GM19043 (cell line): ENCODE measurements around the gene CABP7.

Source experiments
- ATAC-seq: cut with Tn5 transposase; IDR thresholded peaks from one replicate; pipeline ENCODE4 v1.9.1; 2021; ENCODE audit warnings: low read depth; ENCODE audit not compliant: unreplicated experiment

CABP7 gene

DNA sequence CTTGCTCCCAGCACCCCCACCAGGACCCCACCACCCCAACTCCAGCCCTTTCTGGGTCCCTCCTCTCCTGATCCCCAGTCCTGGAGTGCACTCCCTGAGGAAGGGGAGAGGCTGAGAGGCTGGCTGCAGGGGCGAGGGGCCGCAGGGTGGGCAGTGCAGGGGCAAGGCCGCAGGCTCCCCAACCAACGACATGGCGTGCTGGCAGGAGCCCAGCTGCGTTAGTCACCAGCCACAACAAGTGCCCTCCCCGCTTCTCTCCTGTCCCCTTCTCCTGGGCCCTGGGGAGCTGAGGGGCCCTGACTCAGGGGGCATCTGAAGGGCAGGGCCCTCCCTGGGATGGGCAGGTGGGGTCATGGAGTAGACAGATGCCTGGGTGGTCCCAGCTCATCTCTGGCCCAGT lies 2.3 kb downstream of the CABP7 start:
- no peak for ATAC-seq

- no peak for ATAC-seq
These were observed 2.8 kb downstream of the CABP7 start for GRCh38 chr22:29722587-29722986.

DNA sequence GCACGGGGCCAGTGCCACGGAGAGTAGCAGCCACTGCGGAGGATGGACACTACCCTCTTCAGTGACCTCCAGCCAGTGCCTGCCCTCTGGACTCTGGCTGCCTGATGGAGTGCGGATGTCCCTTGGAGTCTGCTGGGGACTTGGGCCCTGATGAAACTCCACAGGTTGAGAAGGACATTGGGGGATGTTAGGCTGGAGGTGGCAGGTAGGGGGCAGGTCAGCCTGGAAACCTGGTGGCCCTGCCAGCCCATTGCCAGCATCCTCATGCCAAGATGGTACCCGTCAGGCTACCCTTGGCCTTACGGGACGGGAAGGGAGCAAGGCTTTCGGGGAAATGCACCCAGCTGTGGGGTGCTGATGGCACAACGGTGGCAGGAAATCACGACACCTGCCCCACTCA lies 4.0 kb downstream of the CABP7 start:
- ATAC-seq = no peak

DNA sequence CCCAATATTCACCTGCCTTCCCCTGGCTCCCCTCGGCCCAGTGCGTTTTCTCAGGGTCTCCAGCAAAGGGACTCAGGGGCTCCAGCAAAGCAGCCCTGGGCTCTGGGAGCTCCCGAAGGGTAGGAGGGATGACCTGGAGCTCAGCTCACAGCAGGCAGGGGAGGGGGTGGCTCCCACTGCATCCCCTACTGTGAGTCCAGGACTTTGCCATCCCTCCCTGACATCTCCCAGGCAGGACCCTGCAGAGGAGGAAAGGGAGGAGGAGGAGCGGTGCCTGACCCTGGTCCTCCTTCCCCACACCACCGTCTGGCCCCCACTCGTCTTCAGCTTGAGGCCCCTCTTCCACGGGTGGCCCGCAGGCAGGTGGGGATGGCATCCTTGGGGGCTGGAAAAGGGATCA lies 5.0 kb downstream of the CABP7 start:
- no peak for ATAC-seq

DNA sequence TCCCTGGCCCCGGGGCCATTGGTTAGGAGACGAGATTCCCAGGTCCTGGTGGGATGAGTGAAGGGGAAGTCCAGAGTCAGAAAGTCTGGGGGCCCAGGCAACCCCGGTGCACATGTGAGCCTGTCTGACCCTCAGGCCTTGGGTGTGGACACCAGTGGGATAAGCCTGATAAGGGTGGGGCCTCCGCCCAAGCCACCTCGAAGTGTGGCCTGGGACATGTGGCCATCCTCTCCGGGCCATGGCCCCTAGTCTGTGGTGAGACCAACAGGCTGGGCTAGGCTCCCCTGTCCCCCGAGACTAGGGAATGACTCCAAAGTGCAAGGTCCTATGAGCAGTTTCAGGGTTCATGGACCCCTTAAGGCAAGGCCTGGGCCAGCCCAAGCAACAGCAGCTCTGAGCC lies 6.3 kb downstream of the CABP7 start:
- ATAC-seq = no peak

GRCh38 chr22:29726512-29727130 lies 6.8 kb downstream of the CABP7 start:
- ATAC-seq = no peak

DNA sequence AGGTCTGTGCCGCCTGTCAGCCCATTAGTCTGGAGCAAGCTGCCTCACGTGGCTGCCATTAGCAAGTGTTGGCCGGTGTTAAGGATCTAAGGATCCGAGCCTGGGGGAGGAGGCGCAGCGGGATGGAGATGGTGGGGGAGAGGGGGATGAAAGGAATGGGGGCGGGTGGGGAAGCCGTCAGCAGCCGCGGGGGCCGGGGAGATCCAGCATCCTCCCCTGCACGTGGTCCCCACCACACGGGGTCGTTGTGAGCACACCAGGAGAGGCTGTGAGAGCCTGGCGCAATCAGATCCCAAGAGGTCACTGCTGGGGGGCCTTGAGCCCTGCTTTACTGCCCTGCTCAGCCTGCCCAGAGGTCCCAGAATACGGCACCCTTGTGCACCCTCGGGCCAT lies 7.3 kb downstream of the CABP7 start:
- ATAC-seq = no peak

- ATAC-seq = no peak
These were observed 9.4 kb downstream of the CABP7 start for GRCh38 chr22:29729161-29729560.

GRCh38 chr22:29731058-29731850 lies 11.5 kb downstream of the CABP7 start:
- ATAC-seq = no peak

DNA sequence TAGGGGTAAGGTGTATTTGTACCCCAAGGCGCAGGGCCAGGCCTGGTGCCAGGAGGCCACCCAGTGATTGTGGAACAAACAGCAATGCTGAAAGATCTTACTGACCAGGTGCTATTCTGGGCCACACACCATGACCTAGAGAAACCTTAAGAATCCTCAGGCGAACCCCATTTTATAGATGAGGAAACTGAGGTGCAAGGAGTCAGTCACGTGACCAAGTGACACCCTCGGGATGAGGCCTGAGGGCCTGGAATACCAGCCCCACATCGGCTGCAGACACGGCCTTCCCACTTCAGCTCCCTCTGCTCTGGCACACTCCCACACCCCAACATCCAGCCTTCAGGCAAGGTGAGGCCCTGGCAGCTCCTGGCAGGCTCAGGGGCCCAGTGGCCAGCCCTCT lies 13.1 kb downstream of the CABP7 start:
- no peak for ATAC-seq

GRCh38 chr22:29733362-29734201 lies 13.8 kb downstream of the CABP7 start:
- no peak for ATAC-seq

DNA sequence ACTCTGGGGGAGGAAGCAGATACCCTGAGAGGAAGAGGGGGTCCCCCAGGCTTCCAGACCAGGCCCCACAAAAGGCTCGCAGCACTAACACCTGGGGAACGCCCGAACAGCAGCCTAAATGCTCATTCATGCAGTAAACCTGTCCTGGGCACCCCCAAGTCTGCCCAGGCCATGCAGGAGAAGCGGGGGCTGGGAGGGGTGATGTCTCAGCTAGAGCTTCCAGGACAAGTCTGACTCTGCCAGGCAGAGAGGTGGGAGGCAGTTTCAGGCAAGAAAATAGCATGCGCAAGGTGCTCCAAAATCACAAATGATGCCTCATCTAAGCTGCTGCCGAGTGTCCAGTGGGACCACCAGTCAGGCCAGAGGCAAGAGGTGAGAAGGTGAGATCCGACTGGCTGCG lies 14.6 kb downstream of the CABP7 start:
- ATAC-seq = no peak

- no peak for ATAC-seq
These were observed 15.0 kb downstream of the CABP7 start for GRCh38 chr22:29734838-29735237.

- no peak for ATAC-seq
These were observed 15.6 kb downstream of the CABP7 start for GRCh38 chr22:29735416-29735815.

DNA sequence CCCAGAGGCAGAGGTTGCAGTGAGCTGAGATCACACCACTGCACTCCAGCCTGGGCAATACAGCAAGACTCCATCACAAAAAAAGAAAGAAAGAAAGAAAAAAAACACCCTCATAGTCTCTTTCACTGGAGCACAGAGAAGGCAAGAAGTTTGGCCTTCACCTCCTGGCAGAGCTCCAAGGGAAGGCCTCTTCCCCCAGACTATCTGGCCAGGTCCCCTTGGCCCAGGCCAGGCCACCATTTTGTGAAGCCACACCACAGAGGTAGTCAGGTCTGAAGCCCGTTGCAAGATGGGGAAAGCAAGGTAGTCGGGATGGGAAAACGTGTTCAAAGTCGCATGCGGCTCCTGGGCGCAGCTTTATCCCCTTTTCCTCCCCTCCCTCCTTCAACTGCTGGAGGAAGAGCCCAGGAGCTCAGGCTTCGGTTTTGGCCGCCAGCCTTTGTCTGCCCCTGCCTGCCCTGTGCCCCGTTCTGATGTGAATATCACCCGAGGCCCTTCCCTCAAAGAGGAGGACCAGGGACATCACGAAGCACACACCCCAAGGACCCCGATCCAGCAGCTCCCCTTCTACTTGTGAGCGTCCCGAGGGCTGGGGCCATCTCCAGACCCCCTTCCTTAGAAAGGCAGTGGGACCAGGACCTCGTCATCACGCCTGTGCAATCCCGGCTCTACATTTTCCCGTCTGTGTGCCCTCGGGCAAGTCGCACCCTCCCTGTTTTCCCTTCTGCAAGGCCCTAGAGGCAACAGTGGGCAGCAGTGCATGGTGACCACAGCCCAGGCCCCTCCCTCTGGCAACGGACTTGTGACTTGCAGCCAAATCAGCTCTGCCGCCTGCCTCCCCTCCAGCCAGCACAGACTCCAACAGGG lies 17.7 kb downstream of the CABP7 start:
- ATAC-seq = no peak

GRCh38 chr22:29738118-29738815 lies 18.5 kb downstream of the CABP7 start:
- ATAC-seq = no peak

GRCh38 chr22:29739346-29739875 lies 19.6 kb downstream of the CABP7 start:
- ATAC-seq = no peak

DNA sequence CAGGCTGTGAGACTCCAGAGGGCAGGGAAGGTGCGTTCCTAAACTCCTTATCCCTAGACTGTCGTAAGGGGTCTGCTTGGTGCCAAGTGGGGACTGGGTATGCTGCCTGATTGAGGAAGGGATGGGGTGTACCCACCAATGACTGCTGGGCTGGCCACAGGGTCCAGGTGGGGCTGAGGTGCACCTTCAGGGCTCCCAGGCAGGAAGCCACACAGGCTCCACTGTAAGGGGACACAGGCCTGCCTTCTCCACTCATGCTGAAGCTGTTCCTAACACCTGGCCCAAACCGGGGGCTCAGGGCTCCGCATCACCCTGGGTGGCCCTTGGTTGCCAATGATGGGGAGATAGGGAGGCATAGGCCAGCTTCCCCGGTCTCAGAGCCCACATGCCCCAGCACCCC lies 20.4 kb downstream of the CABP7 start:
- ATAC-seq = no peak

- no peak for ATAC-seq
These were observed 22.1 kb downstream of the CABP7 start for GRCh38 chr22:29741926-29742325.

- no peak for ATAC-seq
These were observed 22.5 kb downstream of the CABP7 start for GRCh38 chr22:29742326-29742725.
